Measurements from ENCODE around the gene TMEM273.

Gene TMEM273

GRCh38 chr10:49171326-49172060 lies 16.7 kb downstream of the TMEM273 start:
- Mint-ChIP-seq H3K27ac (peak overlapping the region in 1 of 2 donors; percentile 53), H3K36me3 (ENCODE audit: insufficient read depth) (no peaks in the 10 kb centered on the region), H3K4me3 (no peak overlapping the region), H3K27me3 (no peaks in the 10 kb centered on the region), H3K9me3 (no peaks in the 10 kb centered on the region), H3K4me1 (ENCODE audit: low read depth in 2 of 2) (peaks cover 28 to 34% of the 10 kb centered on the region in 2 donors)
- no peak for DNase-seq
- ATAC-seq (replicated peaks): no peak

GRCh38 chr10:49170632-49171325 lies 17.4 kb downstream of the TMEM273 start:
- Mint-ChIP-seq H3K4me3 (no peak overlapping the region), H3K4me1 (ENCODE audit: low read depth in 2 of 2) (peaks cover 24 to 33% of the 10 kb centered on the region in 2 donors), H3K9me3 (no peaks in the 10 kb centered on the region), H3K27ac (peak overlapping the region; percentile 53 to 69), H3K27me3 (no peaks in the 10 kb centered on the region), H3K36me3 (ENCODE audit: insufficient read depth) (no peaks in the 10 kb centered on the region)
- ATAC-seq (replicated peaks): no peak
- no peak for DNase-seq

GRCh38 chr10:49169776-49170175 lies 18.4 kb downstream of the TMEM273 start:
- no peaks in the 10 kb centered on the region for H3K27me3 Mint-ChIP-seq
- no peaks in the 10 kb centered on the region for H3K36me3 Mint-ChIP-seq (ENCODE audit: insufficient read depth)
- H3K4me1 Mint-ChIP-seq (ENCODE audit: low read depth in 2 of 2): peaks cover 27 to 38% of the 10 kb centered on the region in 2 donors
- no peak for ATAC-seq (replicated peaks)
- H3K27ac Mint-ChIP-seq: peak overlapping the region; percentile 49 to 69
- no peak overlapping the region for H3K4me3 Mint-ChIP-seq
- no peaks in the 10 kb centered on the region for H3K9me3 Mint-ChIP-seq
- no peak for DNase-seq

- Mint-ChIP-seq H3K27ac (no peak overlapping the region), H3K27me3 (no peaks in the 10 kb centered on the region), H3K4me3 (no peak overlapping the region), H3K36me3 (ENCODE audit: insufficient read depth) (peaks cover 3% of the 10 kb centered on the region), H3K9me3 (no peaks in the 10 kb centered on the region), H3K4me1 (ENCODE audit: low read depth in 2 of 2) (peaks cover 29 to 46% of the 10 kb centered on the region in 2 donors)
- ATAC-seq (replicated peaks) (no peak), DNase-seq (no peak)
These were observed 19.2 kb downstream of the TMEM273 start for GRCh38 chr10:49168831-49169500.

GRCh38 chr10:49168171-49168540 lies 20.0 kb downstream of the TMEM273 start:
- Mint-ChIP-seq H3K27ac (peak overlapping the region; percentile 19 to 84), H3K27me3 (no peaks in the 10 kb centered on the region), H3K36me3 (ENCODE audit: insufficient read depth) (peaks cover 3% of the 10 kb centered on the region), H3K9me3 (no peaks in the 10 kb centered on the region), H3K4me3 (no peak overlapping the region), H3K4me1 (ENCODE audit: low read depth in 2 of 2) (peaks cover 25 to 41% of the 10 kb centered on the region in 2 donors)
- DNase-seq: no peak
- ATAC-seq (replicated peaks): no peak

- DNase-seq: no peak
- peaks cover 3% of the 10 kb centered on the region for H3K36me3 Mint-ChIP-seq (ENCODE audit: insufficient read depth)
- H3K4me3 Mint-ChIP-seq: no peak overlapping the region
- peak overlapping the region in 1 of 2 donors; percentile 85 for H3K27ac Mint-ChIP-seq
- H3K9me3 Mint-ChIP-seq: no peaks in the 10 kb centered on the region
- H3K4me1 Mint-ChIP-seq (ENCODE audit: low read depth in 2 of 2): peaks cover 20 to 36% of the 10 kb centered on the region in 2 donors
- no peak for ATAC-seq (replicated peaks)
- no peaks in the 10 kb centered on the region for H3K27me3 Mint-ChIP-seq
These were observed 20.6 kb downstream of the TMEM273 start for GRCh38 chr10:49167425-49168170.

- H3K4me3 Mint-ChIP-seq: no peak overlapping the region
- peak overlapping the region; percentile 36 to 85 for H3K27ac Mint-ChIP-seq
- DNase-seq (no peak), ATAC-seq (replicated peaks) (no peak)
- no peaks in the 10 kb centered on the region for H3K9me3 Mint-ChIP-seq
- peaks cover 20 to 31% of the 10 kb centered on the region in 2 donors for H3K4me1 Mint-ChIP-seq (ENCODE audit: low read depth in 2 of 2)
- peaks cover 3% of the 10 kb centered on the region for H3K36me3 Mint-ChIP-seq (ENCODE audit: insufficient read depth)
- no peaks in the 10 kb centered on the region for H3K27me3 Mint-ChIP-seq
These were observed 21.4 kb downstream of the TMEM273 start for GRCh38 chr10:49166484-49167400.

- H3K9me3 Mint-ChIP-seq: no peaks in the 10 kb centered on the region
- DNase-seq: no peak
- peak overlapping the region; percentile 36 to 85 for H3K27ac Mint-ChIP-seq
- no peaks in the 10 kb centered on the region for H3K27me3 Mint-ChIP-seq
- H3K36me3 Mint-ChIP-seq (ENCODE audit: insufficient read depth): peaks cover 7% of the 10 kb centered on the region
- H3K4me3 Mint-ChIP-seq: no peak overlapping the region
- no peak for ATAC-seq (replicated peaks)
- peaks cover 22 to 31% of the 10 kb centered on the region in 2 donors for H3K4me1 Mint-ChIP-seq (ENCODE audit: low read depth in 2 of 2)
These were observed 22.2 kb downstream of the TMEM273 start for GRCh38 chr10:49165821-49166483.

- Mint-ChIP-seq H3K4me3 (no peak overlapping the region), H3K27me3 (no peaks in the 10 kb centered on the region), H3K36me3 (ENCODE audit: insufficient read depth) (peaks cover 8% of the 10 kb centered on the region), H3K9me3 (no peaks in the 10 kb centered on the region), H3K27ac (peak overlapping the region; percentile 13 to 52), H3K4me1 (ENCODE audit: low read depth in 2 of 2) (peaks cover 19 to 28% of the 10 kb centered on the region in 2 donors)
- DNase-seq: no peak
- no peak for ATAC-seq (replicated peaks)
These were observed 22.9 kb downstream of the TMEM273 start for GRCh38 chr10:49165259-49165658.

- no peaks in the 10 kb centered on the region for H3K27me3 Mint-ChIP-seq
- peaks cover 8% of the 10 kb centered on the region for H3K36me3 Mint-ChIP-seq (ENCODE audit: insufficient read depth)
- no peaks in the 10 kb centered on the region for H3K9me3 Mint-ChIP-seq
- peak; percentile 12 to 25 (median 23) for DNase-seq
- H3K4me3 Mint-ChIP-seq: no peak overlapping the region
- H3K27ac Mint-ChIP-seq: peak overlapping the region; percentile 13 to 52
- H3K4me1 Mint-ChIP-seq (ENCODE audit: low read depth in 2 of 2): peaks cover 18 to 28% of the 10 kb centered on the region in 2 donors
- peak; percentile 74 for ATAC-seq (replicated peaks)
These were observed 23.5 kb downstream of the TMEM273 start for GRCh38 chr10:49164559-49165188.

GRCh38 chr10:49163741-49164140 lies 24.4 kb downstream of the TMEM273 start:
- no peaks in the 10 kb centered on the region for H3K9me3 Mint-ChIP-seq
- no peak overlapping the region for H3K4me3 Mint-ChIP-seq
- ATAC-seq (replicated peaks): no peak
- no peaks in the 10 kb centered on the region for H3K27me3 Mint-ChIP-seq
- H3K27ac Mint-ChIP-seq: peak overlapping the region in 1 of 2 donors; percentile 52
- DNase-seq: no peak
- H3K36me3 Mint-ChIP-seq (ENCODE audit: insufficient read depth): peaks cover 12% of the 10 kb centered on the region
- H3K4me1 Mint-ChIP-seq (ENCODE audit: low read depth in 2 of 2): peaks cover 15 to 28% of the 10 kb centered on the region in 2 donors
